ENCODE data around the gene ELOA2. TPM values are rescaled to one million over a fixed set of nuclear protein-coding genes. Genes with fewer than 3 reads are reported as not detected.

The ELOA2 gene
- total and polyA plus RNA-seq, 2 of the 4 experiments (the other 2 are of a cell fraction) = not detected

GRCh38 chr18:47040982-47041381 lies 5.6 kb upstream of the ELOA2 start:
- no peak overlapping the region for H2BK5ac ChIP-seq (ENCODE audit: low read depth, low read length, poor library complexity, severe bottlenecking)
- in situ Hi-C loops (cut with MboI; ENCODE audit: low sequenced_read_pairs) = no loop called here
- H3K36me3 ChIP-seq (ENCODE audit: control insufficient read depth, insufficient read depth, low read length) = no peaks in the 10 kb centered on the region
- DNase-seq = no peak
- no peak overlapping the region for H4K8ac ChIP-seq (ENCODE audit: low read depth in 2 of 2, low read length in 2 of 2)
- no peak overlapping the region for H3K9ac ChIP-seq (ENCODE audit: low read depth, low read length)
- CTCF ChIA-PET = no interaction called here
- TF ChIP-seq ELK1 (IDR thresholded peaks at IDR 0.05; ENCODE audit: borderline replicate concordance, low read depth, low read length) (no peak), BHLHE40 (IDR thresholded peaks at IDR 0.05; ENCODE audit: low read depth, low read length) (no peak), NFE2L2 (IDR thresholded peaks at IDR 0.05; ENCODE audit: low read depth, low read length) (no peak), MAFK (IDR thresholded peaks at IDR 0.05; ENCODE audit: low read depth, low read length) (no peak), CHD1 (IDR thresholded peaks at IDR 0.05; ENCODE audit: low read depth, low read length) (no peak), RCOR1 (IDR thresholded peaks at IDR 0.05; ENCODE audit: insufficient replicate concordance, low read length) (no peak), RFX5 (IDR thresholded peaks at IDR 0.05; ENCODE audit: low read depth, low read length) (no peak), CEBPB (IDR thresholded peaks at IDR 0.05; ENCODE audit: low read depth, low read length) (no peak), RAD21 (IDR thresholded peaks at IDR 0.05; ENCODE audit: low read length) (no peak), USF2 (IDR thresholded peaks at IDR 0.05; ENCODE audit: low read depth, low read length) (no peak), FOS (IDR thresholded peaks at IDR 0.05; ENCODE audit: low read depth, low read length) (no peak), SMC3 (IDR thresholded peaks at IDR 0.05; ENCODE audit: low read depth, low read length) (no peak), MAZ (IDR thresholded peaks at IDR 0.05; ENCODE audit: borderline replicate concordance, low read depth, low read length) (no peak)
- TF ChIP-seq, protein P1, sequence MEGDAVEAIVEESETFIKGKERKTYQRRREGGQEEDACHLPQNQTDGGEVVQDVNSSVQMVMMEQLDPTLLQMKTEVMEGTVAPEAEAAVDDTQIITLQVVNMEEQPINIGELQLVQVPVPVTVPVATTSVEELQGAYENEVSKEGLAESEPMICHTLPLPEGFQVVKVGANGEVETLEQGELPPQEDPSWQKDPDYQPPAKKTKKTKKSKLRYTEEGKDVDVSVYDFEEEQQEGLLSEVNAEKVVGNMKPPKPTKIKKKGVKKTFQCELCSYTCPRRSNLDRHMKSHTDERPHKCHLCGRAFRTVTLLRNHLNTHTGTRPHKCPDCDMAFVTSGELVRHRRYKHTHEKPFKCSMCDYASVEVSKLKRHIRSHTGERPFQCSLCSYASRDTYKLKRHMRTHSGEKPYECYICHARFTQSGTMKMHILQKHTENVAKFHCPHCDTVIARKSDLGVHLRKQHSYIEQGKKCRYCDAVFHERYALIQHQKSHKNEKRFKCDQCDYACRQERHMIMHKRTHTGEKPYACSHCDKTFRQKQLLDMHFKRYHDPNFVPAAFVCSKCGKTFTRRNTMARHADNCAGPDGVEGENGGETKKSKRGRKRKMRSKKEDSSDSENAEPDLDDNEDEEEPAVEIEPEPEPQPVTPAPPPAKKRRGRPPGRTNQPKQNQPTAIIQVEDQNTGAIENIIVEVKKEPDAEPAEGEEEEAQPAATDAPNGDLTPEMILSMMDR (conservative IDR thresholded peaks at IDR 0.05; ENCODE audit: low read depth, low read length) = no peak
- no CpG with 5 or more reads among the region's 6 CpGs for WGBS, 2 experiments (ENCODE audit: extremely low coverage in 2 of 2, insufficient read length in 1 of 2)
- H3K56ac ChIP-seq (ENCODE audit: extremely low read depth, insufficient read depth, low read length) = no peak overlapping the region
- no peak overlapping the region for H3K4me2 ChIP-seq (ENCODE audit: low read depth, low read length)
- no peaks in the 10 kb centered on the region for H3K4me1 ChIP-seq (ENCODE audit: control insufficient read depth, insufficient read depth, low read length)
- no peaks in the 10 kb centered on the region for H4K20me1 ChIP-seq (ENCODE audit: insufficient read depth, low read length)
- H3K4ac ChIP-seq (ENCODE audit: low read depth, low read length) = no peak overlapping the region
- no peak overlapping the region for H2BK20ac ChIP-seq (ENCODE audit: low read depth, low read length)
- POLR2A ChIA-PET (ENCODE audit: unreplicated experiment) = no interaction called here
- no peak overlapping the region for H4K91ac ChIP-seq (ENCODE audit: insufficient read depth, low read depth, low read length)
- H2BK15ac ChIP-seq (ENCODE audit: low read depth, low read length) = no peak overlapping the region
- H3K4me3 ChIP-seq (ENCODE audit: insufficient read depth, low read depth, low read length) = no peak overlapping the region
- H3K27me3 ChIP-seq (ENCODE audit: control insufficient read depth, insufficient read depth, low read length) = no peaks in the 10 kb centered on the region
- no peak overlapping the region for H3K14ac ChIP-seq (replicated peaks; ENCODE audit: low read depth, low read length)
- intact Hi-C loops (cut with micrococcal nuclease) = no loop called here
- no peaks in the 10 kb centered on the region for H3K9me3 ChIP-seq (ENCODE audit: control insufficient read depth, insufficient read depth, low read length)
- H3K23ac ChIP-seq (ENCODE audit: low read depth, low read length) = no peak overlapping the region
- no peak for ATAC-seq (ENCODE audit: low read depth)
- no peak overlapping the region for H2AK9ac ChIP-seq (replicated peaks; ENCODE audit: low read depth, low read length, poor library complexity)
- H2AFZ ChIP-seq (replicated peaks; ENCODE audit: low read length, poor library complexity) = no peak overlapping the region
- dilution Hi-C loops (cut with HindIII; ENCODE audit: low sequenced_read_pairs, unreplicated experiment) = no loop called here
- no peak overlapping the region for H3K27ac ChIP-seq (ENCODE audit: insufficient read depth, low read length)
- no peaks in the 10 kb centered on the region for H3K9me1 ChIP-seq (ENCODE audit: insufficient read depth, low read length)
- BruUV-seq (replicated peaks) = no TSS peak
- no peak overlapping the region for H4K5ac ChIP-seq (ENCODE audit: low read depth, low read length)
- no peak overlapping the region for H2BK120ac ChIP-seq (ENCODE audit: low read depth, low read length)
- H3K18ac ChIP-seq (ENCODE audit: low read depth, low read length) = no peak overlapping the region
- H2AK5ac ChIP-seq (ENCODE audit: low read depth, low read length) = no peak overlapping the region
- H3K79me1 ChIP-seq (ENCODE audit: low read depth in 1 of 2, low read length in 2 of 2) = no peaks in the 10 kb centered on the region

Measured in IMR-90 (cell line).